Effector memory CD4-positive, alpha-beta T cell (primary cell): ENCODE results near the gene ERCC4.

Source experiments
- DNase-seq, 3 donors: peaks; one replicate each; pipeline ENCODE4 v3.0.0-alpha.2; 2020
- H3K27ac ChIP-seq: 2 replicates; pipeline ENCODE4 v1.7.0; 2013; ENCODE audit warnings: mild to moderate bottlenecking, low read length, moderate library complexity; ENCODE audit not compliant: insufficient read depth, poor library complexity, severe bottlenecking
- H3K27me3 ChIP-seq: replicated peaks from 2 replicates; pipeline ENCODE4 v1.7.0; 2013; ENCODE audit warnings: mild to moderate bottlenecking, low read length; ENCODE audit not compliant: insufficient read depth, control insufficient read depth, poor library complexity, severe bottlenecking
- H3K36me3 ChIP-seq: 2 replicates; pipeline ENCODE4 v1.7.0; 2013; ENCODE audit warnings: mild to moderate bottlenecking, low read length, moderate library complexity; ENCODE audit not compliant: control insufficient read depth, insufficient read depth
- H3K4me1 ChIP-seq: 2 replicates; pipeline ENCODE4 v1.7.0; 2013; ENCODE audit warnings: low read length, mild to moderate bottlenecking; ENCODE audit not compliant: control insufficient read depth, insufficient read depth, poor library complexity, severe bottlenecking
- H3K4me3 ChIP-seq: 2 replicates; pipeline ENCODE4 v1.7.0; 2013; ENCODE audit warnings: low read length, low read depth, mild to moderate bottlenecking; ENCODE audit not compliant: insufficient read depth, poor library complexity, severe bottlenecking
- H3K9me3 ChIP-seq: 2 replicates; pipeline ENCODE4 v1.7.0; 2013; ENCODE audit warnings: mild to moderate bottlenecking, low read length, moderate library complexity; ENCODE audit not compliant: control insufficient read depth

ERCC4 gene

GRCh38 chr16:13958474-13958873, 38.5 kb downstream of the ERCC4 start:
- no peaks in the 10 kb centered on the region for H3K36me3 ChIP-seq
- DNase-seq, result no peak
- peaks cover 4% of the 10 kb centered on the region for H3K4me1 ChIP-seq
- no peak overlapping the region for H3K27ac ChIP-seq
- H3K27me3 ChIP-seq, result no peaks in the 10 kb centered on the region
- no peaks in the 10 kb centered on the region for H3K9me3 ChIP-seq
- H3K4me3 ChIP-seq, result no peak overlapping the region

- Histone ChIP-seq H3K4me3 (no peak overlapping the region), H3K4me1 (peaks cover 4% of the 10 kb centered on the region), H3K36me3 (no peaks in the 10 kb centered on the region), H3K27me3 (no peaks in the 10 kb centered on the region), H3K27ac (no peak overlapping the region), H3K9me3 (no peaks in the 10 kb centered on the region)
- no peak for DNase-seq
Measured at GRCh38 chr16:13959626-13960025, 39.7 kb downstream of the ERCC4 start.

GRCh38 chr16:13961099-13961811, 41.3 kb downstream of the ERCC4 start:
- no peak for DNase-seq
- H3K4me1 ChIP-seq, result peaks cover 4% of the 10 kb centered on the region
- H3K27ac ChIP-seq, result no peak overlapping the region
- H3K4me3 ChIP-seq, result no peak overlapping the region
- no peaks in the 10 kb centered on the region for H3K9me3 ChIP-seq
- no peaks in the 10 kb centered on the region for H3K36me3 ChIP-seq
- H3K27me3 ChIP-seq, result no peaks in the 10 kb centered on the region

- no peak for DNase-seq
- no peak overlapping the region for H3K27ac ChIP-seq
- no peak overlapping the region for H3K4me3 ChIP-seq
- H3K27me3 ChIP-seq, result no peaks in the 10 kb centered on the region
- H3K9me3 ChIP-seq, result no peaks in the 10 kb centered on the region
- no peaks in the 10 kb centered on the region for H3K36me3 ChIP-seq
- peaks cover 3% of the 10 kb centered on the region for H3K4me1 ChIP-seq
Measured at GRCh38 chr16:13962232-13962631, 42.3 kb downstream of the ERCC4 start.

GRCh38 chr16:13968835-13969234, 48.9 kb downstream of the ERCC4 start:
- Histone ChIP-seq H3K9me3 (no peaks in the 10 kb centered on the region), H3K27ac (no peak overlapping the region), H3K27me3 (no peaks in the 10 kb centered on the region), H3K36me3 (no peaks in the 10 kb centered on the region), H3K4me1 (no peaks in the 10 kb centered on the region), H3K4me3 (no peak overlapping the region)
- DNase-seq, result no peak

GRCh38 chr16:13969711-13970110, 49.8 kb downstream of the ERCC4 start:
- H3K27ac ChIP-seq, result no peak overlapping the region
- no peak overlapping the region for H3K4me3 ChIP-seq
- DNase-seq, result no peak
- no peaks in the 10 kb centered on the region for H3K27me3 ChIP-seq
- no peaks in the 10 kb centered on the region for H3K4me1 ChIP-seq
- no peaks in the 10 kb centered on the region for H3K36me3 ChIP-seq
- H3K9me3 ChIP-seq, result no peaks in the 10 kb centered on the region

GRCh38 chr16:13970708-13971422, 50.9 kb downstream of the ERCC4 start:
- no peak for DNase-seq
- Histone ChIP-seq H3K27me3 (no peaks in the 10 kb centered on the region), H3K27ac (no peak overlapping the region), H3K4me3 (no peak overlapping the region), H3K4me1 (no peaks in the 10 kb centered on the region), H3K36me3 (no peaks in the 10 kb centered on the region), H3K9me3 (no peaks in the 10 kb centered on the region)

GRCh38 chr16:13973321-13974023, 53.5 kb downstream of the ERCC4 start:
- Histone ChIP-seq H3K9me3 (no peaks in the 10 kb centered on the region), H3K27ac (no peak overlapping the region), H3K4me1 (no peaks in the 10 kb centered on the region), H3K27me3 (no peaks in the 10 kb centered on the region), H3K36me3 (no peaks in the 10 kb centered on the region), H3K4me3 (no peak overlapping the region)
- DNase-seq, result no peak

GRCh38 chr16:13977177-13977576, 57.2 kb downstream of the ERCC4 start:
- Histone ChIP-seq H3K27me3 (no peaks in the 10 kb centered on the region), H3K9me3 (no peaks in the 10 kb centered on the region), H3K4me3 (no peak overlapping the region), H3K36me3 (no peaks in the 10 kb centered on the region), H3K4me1 (no peaks in the 10 kb centered on the region), H3K27ac (no peak overlapping the region)
- no peak for DNase-seq

- no peaks in the 10 kb centered on the region for H3K9me3 ChIP-seq
- H3K27me3 ChIP-seq, result no peaks in the 10 kb centered on the region
- no peaks in the 10 kb centered on the region for H3K36me3 ChIP-seq
- no peak overlapping the region for H3K27ac ChIP-seq
- no peaks in the 10 kb centered on the region for H3K4me1 ChIP-seq
- H3K4me3 ChIP-seq, result no peak overlapping the region
- no peak for DNase-seq
Measured at GRCh38 chr16:13982451-13982850, 62.5 kb downstream of the ERCC4 start.
